SK-N-SH treated with all-trans-retinoic acid at 6 μM for 48 hours (cell line): ENCODE results near the gene KDM4B.

ENCODE experiments used
- ARNTL ChIP-seq: fragments of 450-650 bp; formaldehyde crosslinking; IDR thresholded peaks from 2 replicates; pipeline ENCODE4 v1.5.0; 2020; ENCODE audit warnings: low read depth, mild to moderate bottlenecking, moderate library complexity, borderline replicate concordance
- PPARA ChIP-seq: fragments of 250-450 bp; sonication (Bioruptor Pico); IDR thresholded peaks from 2 replicates; pipeline ENCODE4 v1.5.0; 2020; ENCODE audit warnings: mild to moderate bottlenecking, borderline replicate concordance
- RARB ChIP-seq: fragments of 250-450 bp; sonication (Bioruptor Pico); IDR thresholded peaks from 2 replicates; pipeline ENCODE4 v1.8.0; 2021; ENCODE audit warnings: mild to moderate bottlenecking, moderate library complexity
- SNAI2 ChIP-seq: fragments of 250-450 bp; sonication (Bioruptor Pico); IDR thresholded peaks from 2 replicates; pipeline ENCODE4 v1.5.0; 2020; ENCODE audit warnings: mild to moderate bottlenecking, moderate library complexity
- TCF4 ChIP-seq: fragments of 250-450 bp; sonication (Bioruptor Pico); IDR thresholded peaks from 2 replicates; pipeline ENCODE4 v1.8.0; 2021; ENCODE audit warnings: mild to moderate bottlenecking, moderate library complexity, borderline replicate concordance
- TF ChIP-seq, protein P1 (sequence below): fragments of 250-450 bp; sonication (Bioruptor Pico); IDR thresholded peaks from 2 replicates; pipeline ENCODE4 v1.5.1; 2020; ENCODE audit warnings: low read depth, mild to moderate bottlenecking, moderate library complexity
- TF ChIP-seq, protein P2 (sequence below): fragments of 250-450 bp; sonication (Bioruptor Pico); IDR thresholded peaks from 2 replicates; pipeline ENCODE4 v1.5.0; 2020; ENCODE audit warnings: mild to moderate bottlenecking, moderate library complexity

DNA sequence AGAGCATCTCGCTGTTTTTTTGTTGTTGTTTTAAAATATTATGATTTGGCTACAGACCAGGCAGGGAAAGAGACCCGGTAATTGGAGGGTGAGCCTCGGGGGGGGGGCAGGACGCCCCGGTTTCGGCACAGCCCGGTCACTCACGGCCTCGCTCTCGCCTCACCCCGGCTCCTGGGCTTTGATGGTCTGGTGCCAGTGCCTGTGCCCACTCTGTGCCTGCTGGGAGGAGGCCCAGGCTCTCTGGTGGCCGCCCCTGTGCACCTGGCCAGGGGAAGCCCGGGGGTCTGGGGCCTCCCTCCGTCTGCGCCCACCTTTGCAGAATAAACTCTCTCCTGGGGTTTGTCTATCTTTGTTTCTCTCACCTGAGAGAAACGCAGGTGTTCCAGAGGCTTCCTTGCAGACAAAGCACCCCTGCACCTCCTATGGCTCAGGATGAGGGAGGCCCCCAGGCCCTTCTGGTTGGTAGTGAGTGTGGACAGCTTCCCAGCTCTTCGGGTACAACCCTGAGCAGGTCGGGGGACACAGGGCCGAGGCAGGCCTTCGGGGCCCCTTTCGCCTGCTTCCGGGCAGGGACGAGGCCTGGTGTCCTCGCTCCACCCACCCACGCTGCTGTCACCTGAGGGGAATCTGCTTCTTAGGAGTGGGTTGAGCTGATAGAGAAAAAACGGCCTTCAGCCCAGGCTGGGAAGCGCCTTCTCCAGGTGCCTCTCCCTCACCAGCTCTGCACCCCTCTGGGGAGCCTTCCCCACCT, 183.3 kb downstream of the KDM4B start:
- no peak for TF ChIP-seq TCF4 (CRISPR knock-in tag)
- TF ChIP-seq SNAI2 (CRISPR knock-in tag), result no peak
- TF ChIP-seq ARNTL, result no peak
- no peak for TF ChIP-seq PPARA
- TF ChIP-seq RARB (CRISPR knock-in tag), result no peak
- TF ChIP-seq, protein P1, sequence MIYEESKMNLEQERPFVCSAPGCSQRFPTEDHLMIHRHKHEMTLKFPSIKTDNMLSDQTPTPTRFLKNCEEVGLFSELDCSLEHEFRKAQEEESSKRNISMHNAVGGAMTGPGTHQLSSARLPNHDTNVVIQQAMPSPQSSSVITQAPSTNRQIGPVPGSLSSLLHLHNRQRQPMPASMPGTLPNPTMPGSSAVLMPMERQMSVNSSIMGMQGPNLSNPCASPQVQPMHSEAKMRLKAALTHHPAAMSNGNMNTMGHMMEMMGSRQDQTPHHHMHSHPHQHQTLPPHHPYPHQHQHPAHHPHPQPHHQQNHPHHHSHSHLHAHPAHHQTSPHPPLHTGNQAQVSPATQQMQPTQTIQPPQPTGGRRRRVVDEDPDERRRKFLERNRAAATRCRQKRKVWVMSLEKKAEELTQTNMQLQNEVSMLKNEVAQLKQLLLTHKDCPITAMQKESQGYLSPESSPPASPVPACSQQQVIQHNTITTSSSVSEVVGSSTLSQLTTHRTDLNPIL (CRISPR knock-in tag), result no peak
- TF ChIP-seq, protein P2, sequence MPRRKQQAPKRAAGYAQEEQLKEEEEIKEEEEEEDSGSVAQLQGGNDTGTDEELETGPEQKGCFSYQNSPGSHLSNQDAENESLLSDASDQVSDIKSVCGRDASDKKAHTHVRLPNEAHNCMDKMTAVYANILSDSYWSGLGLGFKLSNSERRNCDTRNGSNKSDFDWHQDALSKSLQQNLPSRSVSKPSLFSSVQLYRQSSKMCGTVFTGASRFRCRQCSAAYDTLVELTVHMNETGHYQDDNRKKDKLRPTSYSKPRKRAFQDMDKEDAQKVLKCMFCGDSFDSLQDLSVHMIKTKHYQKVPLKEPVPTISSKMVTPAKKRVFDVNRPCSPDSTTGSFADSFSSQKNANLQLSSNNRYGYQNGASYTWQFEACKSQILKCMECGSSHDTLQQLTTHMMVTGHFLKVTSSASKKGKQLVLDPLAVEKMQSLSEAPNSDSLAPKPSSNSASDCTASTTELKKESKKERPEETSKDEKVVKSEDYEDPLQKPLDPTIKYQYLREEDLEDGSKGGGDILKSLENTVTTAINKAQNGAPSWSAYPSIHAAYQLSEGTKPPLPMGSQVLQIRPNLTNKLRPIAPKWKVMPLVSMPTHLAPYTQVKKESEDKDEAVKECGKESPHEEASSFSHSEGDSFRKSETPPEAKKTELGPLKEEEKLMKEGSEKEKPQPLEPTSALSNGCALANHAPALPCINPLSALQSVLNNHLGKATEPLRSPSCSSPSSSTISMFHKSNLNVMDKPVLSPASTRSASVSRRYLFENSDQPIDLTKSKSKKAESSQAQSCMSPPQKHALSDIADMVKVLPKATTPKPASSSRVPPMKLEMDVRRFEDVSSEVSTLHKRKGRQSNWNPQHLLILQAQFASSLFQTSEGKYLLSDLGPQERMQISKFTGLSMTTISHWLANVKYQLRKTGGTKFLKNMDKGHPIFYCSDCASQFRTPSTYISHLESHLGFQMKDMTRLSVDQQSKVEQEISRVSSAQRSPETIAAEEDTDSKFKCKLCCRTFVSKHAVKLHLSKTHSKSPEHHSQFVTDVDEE (CRISPR knock-in tag), result no peak
